ENCODE results near the gene XPR1.
A peak's percentile ranks its signal among the peaks of the same experiment; 100 is the strongest.
"Not testable (repeated sequence)": the region's sequence is repeated elsewhere in the genome, so short reads cannot be mapped to it uniquely, and the experiment has no call there.

The XPR1 gene

DNA sequence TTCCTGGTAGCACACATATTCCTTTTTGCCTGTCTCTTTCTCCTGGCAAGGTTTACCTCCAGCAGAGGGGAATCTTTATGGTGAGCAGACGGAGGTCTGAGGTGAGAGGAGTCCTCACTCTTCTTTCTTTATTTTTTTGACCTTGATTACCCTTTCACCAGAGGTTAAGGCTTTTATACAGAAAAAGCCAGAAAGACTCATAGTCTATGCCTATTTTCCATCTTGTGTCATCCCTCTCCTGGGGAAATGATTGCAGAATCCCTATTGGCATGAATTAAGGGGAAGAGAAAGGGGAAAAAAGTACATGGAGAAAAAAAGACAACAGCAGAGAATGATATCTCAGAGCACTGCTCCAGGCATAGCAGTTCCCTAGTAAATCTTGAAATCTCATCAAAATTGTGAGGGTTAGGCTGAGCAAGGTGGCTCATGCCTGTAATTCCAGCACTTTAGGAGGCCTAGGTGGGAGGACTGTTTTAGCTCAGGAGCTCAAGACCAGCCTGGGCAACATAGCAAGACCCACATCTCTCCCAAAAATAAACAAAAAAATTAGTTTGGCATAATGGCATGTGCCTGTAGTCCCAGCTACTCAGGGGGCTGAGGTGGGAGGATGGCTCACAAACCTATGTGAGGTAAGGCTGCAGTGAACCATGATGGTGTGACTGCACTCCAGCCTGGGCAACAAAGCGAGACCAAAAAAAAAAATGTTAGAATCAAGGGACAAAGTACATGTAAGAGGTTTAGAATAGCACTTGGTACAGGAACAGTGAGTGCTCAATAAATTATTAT lies 1.2 kb upstream of the XPR1 start:
- Mint-ChIP-seq H3K9me3 (no peaks in the 10 kb centered on the region), H3K27me3 (peaks cover under 1% of the 10 kb centered on the region), H3K27ac (no peak overlapping the region), H3K4me3 (no peak overlapping the region), H3K36me3 (no peaks in the 10 kb centered on the region), H3K4me1 (peaks cover 9% of the 10 kb centered on the region)

DNA sequence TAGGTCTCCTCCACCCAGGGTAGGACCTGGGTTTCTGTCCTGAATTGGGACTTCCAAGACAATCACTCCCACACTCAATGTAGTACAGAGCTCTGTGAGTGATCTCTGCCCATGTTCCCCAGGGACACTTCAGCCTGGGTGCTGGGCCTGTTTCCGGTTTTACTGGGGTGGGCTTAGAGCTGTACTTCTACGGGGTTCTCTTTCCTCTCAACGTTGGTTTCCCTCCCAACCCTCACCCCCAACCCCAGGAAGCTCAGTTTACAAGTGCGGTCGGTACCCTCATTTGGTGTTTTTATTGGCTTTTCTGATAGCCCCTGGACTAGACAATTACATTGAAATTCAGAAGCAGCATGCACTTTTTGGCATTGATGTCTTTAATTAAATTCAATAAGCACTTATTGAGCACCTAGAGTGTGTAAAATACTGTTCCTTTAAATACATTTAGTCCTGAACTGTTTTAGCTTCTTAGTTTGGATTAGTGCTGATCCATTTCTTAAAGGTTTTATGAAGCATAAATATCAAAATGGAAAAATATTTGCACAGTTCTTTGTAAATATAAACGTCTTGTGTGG lies 542 bp upstream of the XPR1 start:
- H3K9me3 Mint-ChIP-seq: no peaks in the 10 kb centered on the region
- peaks cover 12% of the 10 kb centered on the region for H3K4me1 Mint-ChIP-seq
- H3K4me3 Mint-ChIP-seq: peak overlapping the region; percentile 89
- H3K36me3 Mint-ChIP-seq: no peaks in the 10 kb centered on the region
- H3K27ac Mint-ChIP-seq: peak overlapping the region; percentile 87
- no peaks in the 10 kb centered on the region for H3K27me3 Mint-ChIP-seq

DNA sequence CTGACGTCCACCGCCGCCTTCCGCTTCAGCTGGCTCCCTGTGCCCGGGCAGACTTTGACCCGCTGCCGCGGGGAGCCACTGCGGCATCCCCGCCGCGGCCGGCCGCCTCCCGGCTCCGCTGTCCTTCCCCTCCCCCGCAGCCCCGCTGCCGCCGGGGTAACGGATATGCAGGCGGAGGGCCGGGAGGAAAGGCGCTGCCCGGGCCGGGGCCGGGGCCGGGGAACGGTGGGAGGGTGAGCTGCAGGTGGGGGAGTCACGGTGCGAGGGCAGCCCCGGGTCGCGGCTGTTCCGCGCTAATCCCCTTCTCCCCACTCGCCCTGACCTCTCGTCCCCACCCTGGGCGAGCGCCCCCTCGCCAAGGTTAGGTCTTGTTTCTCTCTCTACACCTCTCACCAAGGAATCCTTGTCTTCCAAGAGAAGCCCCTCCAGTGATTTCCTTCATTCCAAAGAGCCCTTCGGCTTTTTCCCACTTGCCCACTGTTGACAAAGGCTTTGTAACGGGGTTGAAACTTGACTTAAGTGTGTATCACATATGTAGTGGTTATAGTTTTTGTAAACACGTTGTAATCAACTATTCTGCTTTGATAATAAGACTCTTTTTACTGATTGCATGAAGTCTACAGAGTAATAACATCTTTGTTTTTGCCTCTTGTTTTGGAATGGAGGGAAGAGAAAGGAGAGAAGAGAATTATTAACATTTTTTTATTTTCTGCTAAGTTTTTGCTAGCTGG lies 669 bp downstream of the XPR1 start:
- Mint-ChIP-seq H3K9me3 (no peaks in the 10 kb centered on the region), H3K4me3 (peak overlapping the region; percentile 89), H3K4me1 (peaks cover 15% of the 10 kb centered on the region), H3K27me3 (no peaks in the 10 kb centered on the region), H3K27ac (peak overlapping the region; percentile 87), H3K36me3 (peaks cover 1% of the 10 kb centered on the region)

DNA sequence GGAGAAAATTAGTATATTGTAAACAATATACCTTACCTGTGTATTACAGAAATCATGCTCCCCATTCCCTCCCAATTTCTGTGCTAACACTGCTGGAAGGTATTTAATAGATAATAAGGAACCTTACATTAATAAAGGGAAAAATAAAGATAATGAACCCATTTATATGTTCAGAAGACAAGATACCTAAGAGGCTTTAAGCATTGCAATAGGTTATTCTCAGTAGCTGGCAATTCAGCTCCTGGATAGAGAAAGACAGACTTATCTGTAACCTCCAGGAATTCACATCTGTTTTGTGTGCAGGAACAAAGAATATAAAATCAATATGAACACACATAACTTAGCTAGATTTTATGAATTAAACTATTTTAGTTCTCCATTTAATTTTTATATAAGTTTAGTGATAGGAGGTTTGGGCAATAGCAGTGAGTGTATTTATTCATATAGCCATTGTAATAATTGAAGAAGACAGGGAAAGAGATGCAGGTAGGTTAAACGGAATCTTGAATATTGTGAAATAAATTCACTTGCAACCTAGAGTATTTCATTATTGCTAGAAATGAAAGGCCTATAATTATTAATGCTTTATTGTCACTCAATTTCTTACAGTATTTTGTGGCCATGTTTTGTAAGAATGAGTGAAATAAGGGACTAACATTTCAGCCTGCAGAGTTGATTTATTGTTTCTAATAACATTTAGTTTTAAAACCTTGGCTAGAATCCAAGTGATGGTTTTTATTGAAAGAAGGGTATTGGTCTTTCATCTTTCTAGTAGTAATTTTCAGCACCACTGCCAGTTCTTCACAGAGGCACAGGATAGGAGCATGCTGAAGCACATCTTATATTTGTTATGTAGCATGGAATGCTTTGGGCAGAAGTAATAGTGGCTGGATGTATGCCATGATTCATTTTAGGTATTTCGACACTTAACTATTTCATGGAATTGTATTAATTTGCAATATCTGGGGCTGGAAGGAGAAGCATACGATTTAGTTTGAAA lies 1.5 kb downstream of the XPR1 start:
- no peak overlapping the region for H3K27ac Mint-ChIP-seq
- no peaks in the 10 kb centered on the region for H3K27me3 Mint-ChIP-seq
- peaks cover 1% of the 10 kb centered on the region for H3K36me3 Mint-ChIP-seq
- H3K9me3 Mint-ChIP-seq: no peaks in the 10 kb centered on the region
- no peak overlapping the region for H3K4me3 Mint-ChIP-seq
- H3K4me1 Mint-ChIP-seq: peaks cover 15% of the 10 kb centered on the region

DNA sequence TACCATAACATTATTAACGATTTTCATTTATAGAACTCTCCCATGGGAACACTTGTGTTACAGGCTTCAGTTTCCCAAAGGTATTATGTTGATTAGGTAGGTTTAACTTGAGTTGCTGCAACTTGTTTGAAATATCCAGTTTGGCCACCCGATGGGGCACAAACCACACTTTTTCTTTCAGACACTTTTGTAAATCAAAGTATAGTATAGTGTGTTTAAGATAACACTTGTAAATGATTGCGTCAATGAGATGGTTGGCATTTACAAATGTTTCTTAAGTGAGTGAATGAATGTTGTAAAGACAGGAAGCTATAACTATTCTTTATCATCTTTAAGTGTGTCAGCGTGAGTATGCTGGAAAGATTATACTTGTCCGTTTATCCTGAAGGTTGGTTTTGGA lies 4.3 kb downstream of the XPR1 start:
- Mint-ChIP-seq H3K4me3 (no peak overlapping the region), H3K27ac (no peak overlapping the region), H3K27me3 (no peaks in the 10 kb centered on the region), H3K9me3 (no peaks in the 10 kb centered on the region), H3K36me3 (peaks cover 3% of the 10 kb centered on the region), H3K4me1 (peaks cover 30% of the 10 kb centered on the region)

DNA sequence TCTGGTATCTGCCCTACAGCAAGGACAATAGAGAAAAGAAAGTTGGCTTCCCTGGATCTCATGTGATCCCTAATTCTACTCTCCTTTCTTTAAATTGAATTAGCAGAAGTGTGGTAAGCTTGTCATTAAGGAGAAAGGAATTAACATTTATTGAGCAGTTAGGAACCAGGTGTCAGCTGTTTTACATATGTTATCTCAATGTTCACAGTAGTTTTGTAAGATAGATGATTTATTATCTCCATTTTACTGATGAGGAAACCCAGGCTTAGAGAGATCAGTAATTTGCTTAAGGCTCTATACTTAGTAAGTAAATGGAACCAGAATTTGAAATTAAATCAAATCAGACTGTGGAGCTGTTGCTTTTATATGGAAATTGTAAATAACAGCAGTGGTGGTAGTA lies 8.0 kb downstream of the XPR1 start:
- Mint-ChIP-seq H3K4me1 (peaks cover 45% of the 10 kb centered on the region), H3K4me3 (no peak overlapping the region), H3K27me3 (no peaks in the 10 kb centered on the region), H3K36me3 (peaks cover 12% of the 10 kb centered on the region), H3K27ac (no peak overlapping the region), H3K9me3 (no peaks in the 10 kb centered on the region)

DNA sequence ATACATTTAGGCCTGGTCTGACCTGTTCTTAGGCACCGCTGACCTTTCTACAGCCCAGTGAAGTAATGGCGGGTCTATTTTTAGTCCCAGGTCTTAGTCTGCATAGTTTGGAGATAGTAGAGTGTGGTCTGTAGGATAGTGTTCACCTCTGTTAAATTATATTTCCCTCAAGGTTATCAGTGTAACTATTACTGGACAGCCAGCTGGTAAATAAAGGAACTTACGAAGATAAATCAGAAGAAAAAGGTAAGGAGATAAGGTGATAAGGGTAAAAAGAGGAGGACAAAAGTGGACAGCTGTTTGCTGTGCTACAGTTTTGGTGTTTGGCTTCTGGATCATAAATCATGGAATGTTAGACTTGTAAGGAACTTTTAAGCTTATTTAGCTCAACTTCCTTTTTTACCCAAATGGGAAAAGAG lies 8.7 kb downstream of the XPR1 start:
- peaks cover 16% of the 10 kb centered on the region for H3K36me3 Mint-ChIP-seq
- peaks cover 48% of the 10 kb centered on the region for H3K4me1 Mint-ChIP-seq
- H3K4me3 Mint-ChIP-seq: no peak overlapping the region
- H3K27me3 Mint-ChIP-seq: no peaks in the 10 kb centered on the region
- no peak overlapping the region for H3K27ac Mint-ChIP-seq
- no peaks in the 10 kb centered on the region for H3K9me3 Mint-ChIP-seq

DNA sequence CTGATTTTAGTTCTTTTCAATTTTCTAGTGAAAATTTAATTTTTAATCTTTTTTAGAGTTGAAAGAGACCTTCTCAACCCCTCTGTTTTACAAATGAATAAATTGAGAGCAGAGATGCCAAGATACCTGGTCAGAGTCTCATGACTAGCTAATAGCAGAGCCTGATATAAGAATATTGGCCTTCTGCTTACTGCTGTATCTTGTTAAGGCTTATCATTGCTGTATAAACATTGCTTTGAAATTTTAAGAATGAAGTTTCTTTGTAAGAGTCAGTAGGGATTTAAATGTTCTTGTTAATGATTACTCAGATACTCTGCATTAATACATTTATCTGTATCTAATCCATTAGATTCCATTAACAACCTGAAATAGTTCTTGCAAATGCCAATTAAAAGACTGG lies 9.8 kb downstream of the XPR1 start:
- H3K36me3 Mint-ChIP-seq: peaks cover 17% of the 10 kb centered on the region
- H3K27me3 Mint-ChIP-seq: no peaks in the 10 kb centered on the region
- peaks cover 48% of the 10 kb centered on the region for H3K4me1 Mint-ChIP-seq
- H3K27ac Mint-ChIP-seq: no peak overlapping the region
- no peak overlapping the region for H3K4me3 Mint-ChIP-seq
- H3K9me3 Mint-ChIP-seq: no peaks in the 10 kb centered on the region

DNA sequence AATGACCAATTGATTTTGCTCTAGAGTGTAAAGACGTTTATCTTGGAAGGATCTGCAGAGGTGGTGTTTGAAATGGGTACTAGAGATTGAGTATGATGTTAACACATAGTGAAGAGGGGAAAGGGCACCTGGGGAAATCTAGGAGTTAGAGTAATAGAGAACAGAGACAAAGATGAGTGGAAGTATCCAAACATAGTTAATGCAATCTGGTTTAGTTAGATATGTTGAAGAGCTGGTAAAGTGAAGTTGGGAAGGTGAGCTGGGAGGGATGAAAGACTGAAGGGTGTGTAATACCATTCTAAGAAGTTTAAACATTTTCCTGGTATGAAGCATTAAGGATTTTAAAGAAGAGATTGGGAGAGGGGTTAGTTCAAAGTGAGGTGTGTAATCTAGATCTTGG lies 11.0 kb downstream of the XPR1 start:
- no peak overlapping the region for H3K27ac Mint-ChIP-seq
- H3K27me3 Mint-ChIP-seq: no peaks in the 10 kb centered on the region
- H3K4me3 Mint-ChIP-seq: no peak overlapping the region
- H3K9me3 Mint-ChIP-seq: no peaks in the 10 kb centered on the region
- H3K36me3 Mint-ChIP-seq: peaks cover 17% of the 10 kb centered on the region
- peaks cover 48% of the 10 kb centered on the region for H3K4me1 Mint-ChIP-seq

DNA sequence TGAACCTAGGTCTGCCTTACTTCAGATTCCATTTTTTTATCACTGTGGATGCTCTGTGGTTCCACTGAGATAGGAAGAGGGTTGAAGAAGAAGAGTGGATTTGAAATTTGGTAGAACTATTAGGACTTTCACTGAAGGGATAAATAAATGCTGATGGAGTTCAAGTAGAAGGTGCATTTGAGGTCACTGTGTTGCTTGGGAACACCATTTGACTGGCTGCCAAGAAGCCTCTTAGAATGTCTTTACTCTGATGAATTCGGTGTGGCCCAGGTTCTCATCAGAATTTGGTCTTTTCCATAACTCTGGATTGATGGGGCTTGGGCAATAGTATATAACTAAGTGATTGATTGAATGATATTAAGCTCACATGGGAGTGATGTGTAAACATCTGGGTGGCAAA lies 11.9 kb downstream of the XPR1 start:
- H3K4me3 Mint-ChIP-seq: no peak overlapping the region
- no peaks in the 10 kb centered on the region for H3K9me3 Mint-ChIP-seq
- H3K27ac Mint-ChIP-seq: no peak overlapping the region
- peaks cover 48% of the 10 kb centered on the region for H3K4me1 Mint-ChIP-seq
- no peaks in the 10 kb centered on the region for H3K27me3 Mint-ChIP-seq
- H3K36me3 Mint-ChIP-seq: peaks cover 17% of the 10 kb centered on the region

DNA sequence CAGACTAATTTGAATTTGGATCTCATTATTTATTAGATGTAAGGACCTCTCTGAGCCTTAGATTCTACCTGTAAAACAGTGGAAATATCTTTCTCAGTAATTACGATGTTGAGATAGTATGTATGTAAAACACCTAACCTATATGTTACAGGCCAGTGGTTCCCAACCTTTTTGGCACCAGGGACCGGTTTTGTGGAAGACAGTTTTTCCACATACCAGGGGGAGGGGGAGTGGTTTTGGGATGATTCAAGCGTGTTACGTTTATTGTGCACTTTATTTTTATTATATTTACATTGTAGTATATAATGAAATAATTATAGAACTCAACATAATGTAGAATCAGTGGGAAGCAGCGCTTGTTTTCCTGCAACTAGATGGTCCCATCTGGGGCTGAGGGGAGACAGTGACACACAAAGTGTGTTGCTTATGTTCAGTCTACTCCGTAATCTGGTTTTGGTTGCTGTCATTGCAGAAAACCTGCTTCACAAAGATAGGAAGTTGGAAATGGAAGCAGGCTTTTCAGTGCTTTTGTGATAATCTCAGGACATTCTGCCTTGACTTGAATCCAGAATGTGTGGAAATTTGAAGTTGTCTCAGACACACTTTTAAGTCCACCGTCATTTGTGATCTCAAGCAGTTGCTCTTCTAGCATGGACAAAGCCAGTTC lies 12.8 kb downstream of the XPR1 start:
- peaks cover 17% of the 10 kb centered on the region for H3K36me3 Mint-ChIP-seq
- H3K27ac Mint-ChIP-seq: no peak overlapping the region
- H3K4me3 Mint-ChIP-seq: no peak overlapping the region
- H3K27me3 Mint-ChIP-seq: no peaks in the 10 kb centered on the region
- H3K4me1 Mint-ChIP-seq: peaks cover 49% of the 10 kb centered on the region
- H3K9me3 Mint-ChIP-seq: no peaks in the 10 kb centered on the region

DNA sequence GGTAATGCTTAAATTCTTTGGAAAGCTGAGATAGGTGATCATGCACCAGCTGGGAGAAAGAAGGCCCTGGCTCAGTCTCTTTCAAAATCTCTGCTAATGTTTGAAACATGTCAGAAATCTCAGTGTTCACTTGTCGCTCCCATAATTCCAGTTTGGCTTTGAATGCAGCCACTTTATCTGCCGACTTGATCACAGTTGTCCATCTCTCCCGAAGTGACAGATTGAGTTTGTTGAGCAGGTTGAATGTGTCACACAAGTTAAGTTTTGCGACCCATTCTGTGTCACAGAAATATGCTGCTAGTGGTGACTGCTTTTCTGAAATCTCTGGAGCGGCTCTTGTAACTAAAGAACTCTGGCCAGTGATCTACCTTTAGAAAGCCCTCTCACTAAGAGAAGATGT lies 13.4 kb downstream of the XPR1 start:
- not testable (repeated sequence) for H3K27me3 Mint-ChIP-seq, H3K27ac Mint-ChIP-seq, H3K4me3 Mint-ChIP-seq, H3K9me3 Mint-ChIP-seq
- Mint-ChIP-seq H3K4me1 (peaks cover 49% of the 10 kb centered on the region), H3K36me3 (peaks cover 19% of the 10 kb centered on the region)

DNA sequence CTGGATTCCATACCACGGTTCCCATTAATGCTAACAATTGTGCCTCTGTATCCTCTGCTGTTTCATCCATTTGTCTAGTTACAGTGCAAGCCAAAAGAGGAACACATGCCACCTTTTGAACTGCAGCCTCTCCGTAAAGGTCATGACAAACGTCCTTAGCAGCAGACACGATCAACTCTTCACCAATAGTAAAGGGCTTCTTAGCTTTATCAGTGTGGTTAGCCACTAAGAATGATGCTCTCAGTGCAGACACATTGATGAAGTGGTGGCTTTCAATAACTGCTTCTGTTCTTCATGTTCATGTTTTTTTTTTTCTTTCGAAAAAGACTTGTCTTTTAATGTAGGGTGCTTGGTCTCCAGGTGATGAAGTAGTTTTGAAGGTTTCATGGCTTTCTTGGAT lies 14.3 kb downstream of the XPR1 start:
- H3K27me3 Mint-ChIP-seq: no peaks in the 10 kb centered on the region
- H3K4me3 Mint-ChIP-seq: no peak overlapping the region
- H3K36me3 Mint-ChIP-seq: peaks cover 20% of the 10 kb centered on the region
- no peaks in the 10 kb centered on the region for H3K9me3 Mint-ChIP-seq
- H3K4me1 Mint-ChIP-seq: peaks cover 45% of the 10 kb centered on the region
- no peak overlapping the region for H3K27ac Mint-ChIP-seq

DNA sequence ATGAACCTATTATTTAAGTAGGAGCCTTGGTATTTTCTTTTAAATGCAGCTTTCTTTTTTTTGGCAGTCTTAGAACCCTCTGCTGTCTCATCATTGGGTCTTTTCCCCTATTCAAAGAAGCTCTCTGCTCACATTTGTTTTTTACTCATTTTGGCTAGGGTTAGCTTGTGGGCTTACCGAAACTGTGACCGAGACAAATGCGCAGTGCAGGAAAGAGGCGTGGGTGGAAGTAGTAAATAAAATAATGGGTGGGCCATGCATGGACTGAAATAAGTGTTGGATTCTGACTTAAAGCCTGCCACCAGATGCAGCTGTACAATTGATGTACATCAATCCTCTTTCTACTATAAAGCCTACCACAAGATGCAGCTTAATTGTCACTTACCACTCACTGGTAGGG lies 14.7 kb downstream of the XPR1 start:
- Mint-ChIP-seq H3K4me1 (peaks cover 45% of the 10 kb centered on the region), H3K27ac (no peak overlapping the region), H3K9me3 (no peaks in the 10 kb centered on the region), H3K36me3 (peaks cover 20% of the 10 kb centered on the region), H3K4me3 (no peak overlapping the region), H3K27me3 (no peaks in the 10 kb centered on the region)

DNA sequence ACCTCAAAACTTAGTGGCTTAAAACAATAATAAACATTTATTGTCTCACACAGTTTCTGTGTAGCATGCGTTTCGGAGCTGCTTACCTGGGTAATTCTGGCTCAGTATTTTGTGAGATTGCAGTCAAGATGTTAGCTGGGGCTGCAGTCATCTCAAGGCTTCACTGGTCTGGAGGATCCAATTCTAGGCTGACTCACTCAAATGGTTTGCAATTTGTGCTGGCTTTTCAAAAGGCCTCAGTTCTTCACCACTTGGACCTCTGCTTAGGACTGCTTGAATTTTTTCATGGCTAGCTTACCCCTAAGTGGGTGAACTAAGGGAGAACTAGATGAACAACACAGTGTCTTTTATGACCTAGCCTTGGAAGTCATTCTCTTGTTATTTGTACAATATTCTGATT lies 21.0 kb downstream of the XPR1 start:
- Mint-ChIP-seq H3K4me1 (peaks cover 18% of the 10 kb centered on the region), H3K27ac (no peak overlapping the region), H3K4me3 (no peak overlapping the region), H3K36me3 (peaks cover 30% of the 10 kb centered on the region), H3K9me3 (peaks cover 12% of the 10 kb centered on the region), H3K27me3 (no peaks in the 10 kb centered on the region)

Measured in activated naive CD4-positive, alpha-beta T cell treated with anti-CD3 and anti-CD28 coated beads, Interleukin-2, amount 50 U/mL, for 24 hours (primary cell).